ENCODE measurements around the gene NRCAM.

- TF ChIP-seq CTCF (IDR thresholded peaks at IDR 0.05; ENCODE audit: low read depth, low read length) = no peak
- TF ChIP-seq EZH2phosphoT487 (IDR thresholded peaks at IDR 0.05; ENCODE audit: low read depth) = no peak
These were observed 97.7 kb downstream of the NRCAM start for GRCh38 chr7:108358553-108358952.

Measured in OCI-LY3 (cell line).